AG10803 (cell line): ENCODE data around the gene UBA3.

ENCODE experiments used
- DNase-seq: peaks from one replicate; pipeline ENCODE4 v3.0.0; 2010; ENCODE audit warnings: low read depth
- H3K4me3 ChIP-seq: 2 replicates; pipeline ENCODE4 v1.5.1; 2011; ENCODE audit warnings: mild to moderate bottlenecking, low read length, control low read depth
- TF ChIP-seq, protein P1 (sequence below): conservative IDR thresholded peaks from 2 replicates; pipeline ENCODE4 v1.5.1; 2011; ENCODE audit warnings: mild to moderate bottlenecking, low read length, control low read depth, inconsistent platforms

UBA3 gene

DNA sequence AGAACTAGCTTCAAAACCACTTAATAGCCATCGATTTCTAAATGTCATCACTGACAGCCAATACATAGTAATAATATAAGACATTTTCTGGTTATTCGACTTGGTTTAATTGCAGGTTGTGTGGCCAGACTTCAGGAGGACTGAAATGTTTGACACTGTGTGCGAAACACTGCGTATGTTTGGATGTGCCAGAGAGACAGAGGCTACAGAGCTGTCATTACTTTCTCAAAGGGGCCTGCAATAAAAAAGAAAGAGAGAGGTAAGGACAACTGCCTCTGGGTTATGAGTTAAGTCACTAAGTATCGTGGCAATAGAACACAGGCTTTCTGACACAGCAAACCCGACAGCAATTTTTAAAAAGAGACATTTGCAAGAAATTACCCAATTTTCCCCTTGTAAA is 41.3 kb upstream of the UBA3 start:
- H3K4me3 ChIP-seq, result no peak overlapping the region
- DNase-seq, result no peak
- TF ChIP-seq, protein P1, sequence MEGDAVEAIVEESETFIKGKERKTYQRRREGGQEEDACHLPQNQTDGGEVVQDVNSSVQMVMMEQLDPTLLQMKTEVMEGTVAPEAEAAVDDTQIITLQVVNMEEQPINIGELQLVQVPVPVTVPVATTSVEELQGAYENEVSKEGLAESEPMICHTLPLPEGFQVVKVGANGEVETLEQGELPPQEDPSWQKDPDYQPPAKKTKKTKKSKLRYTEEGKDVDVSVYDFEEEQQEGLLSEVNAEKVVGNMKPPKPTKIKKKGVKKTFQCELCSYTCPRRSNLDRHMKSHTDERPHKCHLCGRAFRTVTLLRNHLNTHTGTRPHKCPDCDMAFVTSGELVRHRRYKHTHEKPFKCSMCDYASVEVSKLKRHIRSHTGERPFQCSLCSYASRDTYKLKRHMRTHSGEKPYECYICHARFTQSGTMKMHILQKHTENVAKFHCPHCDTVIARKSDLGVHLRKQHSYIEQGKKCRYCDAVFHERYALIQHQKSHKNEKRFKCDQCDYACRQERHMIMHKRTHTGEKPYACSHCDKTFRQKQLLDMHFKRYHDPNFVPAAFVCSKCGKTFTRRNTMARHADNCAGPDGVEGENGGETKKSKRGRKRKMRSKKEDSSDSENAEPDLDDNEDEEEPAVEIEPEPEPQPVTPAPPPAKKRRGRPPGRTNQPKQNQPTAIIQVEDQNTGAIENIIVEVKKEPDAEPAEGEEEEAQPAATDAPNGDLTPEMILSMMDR, result no peak

DNA sequence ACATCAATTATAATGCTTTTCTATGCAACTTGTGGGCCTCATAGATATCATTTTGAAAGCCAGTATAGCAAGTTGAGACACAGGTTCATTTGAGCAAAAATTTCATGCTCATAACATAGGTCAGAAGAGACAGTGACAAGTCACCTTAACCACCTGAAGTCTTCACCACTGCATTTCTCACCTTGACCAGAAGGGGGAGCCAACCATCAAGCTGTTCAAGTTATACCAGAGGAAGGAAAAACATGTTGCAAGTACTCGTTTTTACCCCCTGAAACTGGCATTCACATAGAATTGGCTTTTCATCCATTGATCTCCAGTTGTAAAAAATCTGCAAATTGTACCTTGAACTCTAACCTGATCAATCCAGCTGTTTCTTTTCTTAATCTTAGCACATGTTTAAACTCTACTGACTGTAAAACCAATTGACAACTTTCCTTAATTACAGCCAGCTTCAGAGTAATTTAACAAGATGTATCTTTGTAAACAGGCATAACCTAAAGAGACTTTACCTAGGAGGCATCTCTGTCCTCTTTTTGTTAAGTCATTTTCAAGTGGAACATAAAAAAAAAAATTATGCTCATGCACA is 40.8 kb upstream of the UBA3 start:
- DNase-seq, result peak; percentile 63
- TF ChIP-seq, protein P1, result peak; percentile 99
- no peak overlapping the region for H3K4me3 ChIP-seq

DNA sequence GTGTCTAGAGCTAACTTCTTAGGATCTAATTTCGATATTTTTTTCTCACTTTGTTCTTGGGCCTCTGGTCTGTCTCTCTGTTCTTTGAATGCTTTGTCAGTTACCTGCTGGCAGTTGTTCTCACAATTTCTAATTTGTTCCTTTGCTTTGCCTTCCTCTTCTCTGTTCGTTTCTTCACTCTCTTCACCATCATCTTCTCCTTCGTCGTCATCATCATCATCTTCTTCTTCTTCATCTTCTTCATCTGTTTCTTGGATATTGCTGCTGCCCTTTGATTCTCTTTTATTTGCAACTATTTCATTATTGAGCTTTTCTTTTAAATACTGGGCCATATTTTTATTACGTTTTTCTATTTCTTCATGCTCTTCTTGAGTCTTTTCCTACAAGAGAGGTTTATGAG is 39.5 kb upstream of the UBA3 start:
- H3K4me3 ChIP-seq, result no peak overlapping the region
- DNase-seq, result no peak
- TF ChIP-seq, protein P1, result no peak

- no peak for DNase-seq
- TF ChIP-seq, protein P1, result no peak
- no peak overlapping the region for H3K4me3 ChIP-seq
Observed at GRCh38 chr3:69119138-69119537, 39.0 kb upstream of the UBA3 start.

DNA sequence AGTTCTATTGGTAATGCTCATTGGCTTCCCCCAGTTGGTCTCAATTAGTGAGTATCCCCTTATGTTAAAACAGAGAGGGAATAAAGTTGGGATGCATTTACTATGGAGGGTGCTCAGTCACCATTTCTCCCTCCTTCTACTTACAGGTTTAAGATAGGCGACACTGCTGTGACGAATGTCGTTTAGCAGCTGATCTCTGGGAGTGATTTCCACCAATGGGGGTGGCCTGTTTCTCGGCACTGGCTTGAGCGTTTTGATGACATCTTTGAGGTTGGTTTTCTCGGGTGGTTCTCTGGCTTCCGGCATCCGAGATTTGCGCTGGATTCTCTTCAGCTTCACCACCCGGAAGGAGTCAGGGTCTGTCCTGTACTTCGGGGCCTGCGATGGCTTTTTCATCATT is 38.4 kb upstream of the UBA3 start:
- no peak overlapping the region for H3K4me3 ChIP-seq
- TF ChIP-seq, protein P1, result no peak
- DNase-seq, result no peak

- TF ChIP-seq, protein P1, result no peak
- no peak overlapping the region for H3K4me3 ChIP-seq
- DNase-seq, result no peak
Observed at GRCh38 chr3:69116897-69117296, 36.7 kb upstream of the UBA3 start.

DNA sequence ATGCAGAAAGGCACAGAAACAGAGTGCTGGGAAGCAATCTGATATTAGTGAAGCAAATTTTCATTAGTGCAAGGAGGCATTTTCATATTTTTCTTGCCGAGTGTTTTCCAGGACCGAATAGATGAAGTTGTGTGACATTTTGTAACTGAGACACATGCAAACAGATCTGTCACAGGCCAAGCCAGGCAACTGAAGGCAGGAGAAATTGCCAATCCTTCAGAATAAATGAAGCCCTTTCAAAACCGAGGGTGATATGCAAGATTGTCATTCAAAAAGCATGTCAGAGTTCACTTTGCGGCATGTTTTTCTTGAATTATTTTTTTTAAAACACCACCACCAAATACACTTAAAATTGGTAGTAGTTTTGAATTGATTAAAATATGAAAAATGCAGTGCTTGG is 36.0 kb upstream of the UBA3 start:
- H3K4me3 ChIP-seq, result no peak overlapping the region
- DNase-seq, result no peak
- TF ChIP-seq, protein P1, result no peak
